ENCODE results near the gene TUBB. TPM values are rescaled to one million over a fixed set of nuclear protein-coding genes. Genes with fewer than 3 reads are reported as not detected.
"Not testable (repeated sequence)": the region's sequence is repeated elsewhere in the genome, so short reads cannot be mapped to it uniquely, and the experiment has no call there.

TUBB gene
- total and polyA plus RNA-seq, 8 donors: 409 to 1,665 (median 1,126) TPM

DNA sequence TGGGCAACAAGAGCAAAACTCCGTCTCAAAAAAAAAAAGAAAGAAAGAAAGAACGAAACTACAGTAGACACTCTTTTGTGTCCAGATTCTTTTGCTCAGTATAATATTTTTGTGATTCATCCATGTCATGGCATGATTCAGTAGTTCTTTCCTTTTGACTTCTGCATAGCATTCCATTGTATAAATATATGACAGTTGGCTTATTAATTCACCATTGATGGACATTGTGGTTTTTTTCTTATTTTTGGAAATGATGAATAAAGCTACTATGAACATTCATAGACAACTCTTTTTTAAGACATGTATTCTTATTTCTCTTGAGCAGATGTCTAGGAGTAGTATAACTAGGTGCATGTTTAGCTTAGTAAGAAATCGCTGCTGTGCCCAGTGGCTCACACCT lies 34.5 kb downstream of the TUBB start:
- TF ChIP-seq, protein P1, sequence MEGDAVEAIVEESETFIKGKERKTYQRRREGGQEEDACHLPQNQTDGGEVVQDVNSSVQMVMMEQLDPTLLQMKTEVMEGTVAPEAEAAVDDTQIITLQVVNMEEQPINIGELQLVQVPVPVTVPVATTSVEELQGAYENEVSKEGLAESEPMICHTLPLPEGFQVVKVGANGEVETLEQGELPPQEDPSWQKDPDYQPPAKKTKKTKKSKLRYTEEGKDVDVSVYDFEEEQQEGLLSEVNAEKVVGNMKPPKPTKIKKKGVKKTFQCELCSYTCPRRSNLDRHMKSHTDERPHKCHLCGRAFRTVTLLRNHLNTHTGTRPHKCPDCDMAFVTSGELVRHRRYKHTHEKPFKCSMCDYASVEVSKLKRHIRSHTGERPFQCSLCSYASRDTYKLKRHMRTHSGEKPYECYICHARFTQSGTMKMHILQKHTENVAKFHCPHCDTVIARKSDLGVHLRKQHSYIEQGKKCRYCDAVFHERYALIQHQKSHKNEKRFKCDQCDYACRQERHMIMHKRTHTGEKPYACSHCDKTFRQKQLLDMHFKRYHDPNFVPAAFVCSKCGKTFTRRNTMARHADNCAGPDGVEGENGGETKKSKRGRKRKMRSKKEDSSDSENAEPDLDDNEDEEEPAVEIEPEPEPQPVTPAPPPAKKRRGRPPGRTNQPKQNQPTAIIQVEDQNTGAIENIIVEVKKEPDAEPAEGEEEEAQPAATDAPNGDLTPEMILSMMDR (IDR thresholded peaks at IDR 0.05): no peak
- H3K36me3 ChIP-seq: no peaks in the 10 kb centered on the region
- DNase-seq (no peak), ATAC-seq (no peak)
- H3K4me3 ChIP-seq: no peak overlapping the region
- no peaks in the 10 kb centered on the region for H3K27me3 ChIP-seq
- peaks cover 7 to 76% of the 10 kb centered on the region in 2 donors for H3K4me1 ChIP-seq
- H3K9me3 ChIP-seq: no peaks in the 10 kb centered on the region
- no peak overlapping the region for H3K27ac ChIP-seq
- intact Hi-C loops (cut with DNase I): no loop called here

DNA sequence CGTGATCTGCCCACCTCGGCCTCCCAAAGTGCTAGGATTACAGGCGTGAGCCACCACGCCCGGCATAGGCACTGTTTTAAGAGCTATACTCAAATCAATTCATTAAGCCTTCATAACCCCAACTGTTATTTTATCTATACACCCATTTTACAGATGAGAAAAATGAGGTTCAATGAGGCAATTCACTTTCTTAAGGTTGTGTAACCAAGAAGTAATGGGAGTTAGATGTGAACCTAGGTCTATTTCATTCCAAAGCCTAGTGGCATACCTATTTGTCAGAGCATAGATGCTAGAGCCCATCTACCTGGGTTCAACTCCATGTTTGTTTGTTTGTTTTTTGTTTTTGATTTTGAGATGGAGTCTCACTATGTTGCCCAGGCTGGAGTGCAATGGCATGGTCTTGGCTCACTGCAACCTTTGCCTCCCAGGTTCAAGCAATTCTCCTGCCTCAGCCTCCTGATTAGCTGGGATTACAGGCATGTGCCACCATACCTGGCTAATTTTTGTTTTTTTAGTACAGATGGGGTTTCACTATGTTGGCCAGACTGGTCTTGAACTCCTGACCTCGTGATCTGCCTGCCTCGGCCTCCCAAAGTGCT lies 36.4 kb downstream of the TUBB start:
- H3K9me3 ChIP-seq; H3K36me3 ChIP-seq; H3K27me3 ChIP-seq; ATAC-seq; H3K27ac ChIP-seq; H3K4me3 ChIP-seq; intact Hi-C loops (cut with DNase I); DNase-seq: not testable (repeated sequence)
- H3K4me1 ChIP-seq: peaks cover 7 to 74% of the 10 kb centered on the region in 2 donors

DNA sequence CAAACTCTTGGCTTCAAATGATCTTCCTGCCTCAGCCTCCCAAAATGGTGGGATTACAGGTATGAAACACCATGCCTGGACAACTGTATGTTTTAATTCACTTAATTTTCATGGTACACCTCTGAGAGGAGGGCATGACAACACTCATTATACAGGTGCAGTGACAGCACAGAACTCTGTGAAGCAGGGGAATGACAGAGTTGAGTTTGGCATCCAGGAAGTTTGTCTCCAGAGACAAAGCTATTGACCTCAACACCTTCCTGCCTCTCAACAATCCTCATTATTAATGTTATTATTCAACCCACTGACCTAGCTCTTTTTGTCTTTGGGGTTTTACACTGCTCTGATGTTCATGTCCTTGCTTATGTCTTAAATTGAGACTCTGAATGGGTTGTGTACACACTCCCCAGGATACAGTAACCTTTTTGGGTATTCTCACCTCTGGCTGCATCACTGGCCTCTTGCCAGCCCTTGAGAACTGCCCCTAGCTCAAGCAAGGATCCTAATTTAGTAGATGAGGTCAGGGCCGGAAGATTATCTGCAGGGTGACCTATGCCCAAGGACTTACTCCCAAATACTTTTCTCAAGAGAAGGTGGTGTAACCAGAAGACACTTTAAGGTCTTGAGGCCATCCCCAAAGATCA lies 37.2 kb downstream of the TUBB start:
- Histone ChIP-seq H3K4me1 (peaks cover 7 to 65% of the 10 kb centered on the region in 2 donors), H3K27me3 (no peaks in the 10 kb centered on the region), H3K36me3 (no peaks in the 10 kb centered on the region), H3K27ac (no peak overlapping the region), H3K4me3 (no peak overlapping the region), H3K9me3 (no peaks in the 10 kb centered on the region)
- TF ChIP-seq, protein P1 (IDR thresholded peaks at IDR 0.05): no peak
- DNase-seq (no peak), ATAC-seq (no peak)
- intact Hi-C loops (cut with DNase I): no loop called here

DNA sequence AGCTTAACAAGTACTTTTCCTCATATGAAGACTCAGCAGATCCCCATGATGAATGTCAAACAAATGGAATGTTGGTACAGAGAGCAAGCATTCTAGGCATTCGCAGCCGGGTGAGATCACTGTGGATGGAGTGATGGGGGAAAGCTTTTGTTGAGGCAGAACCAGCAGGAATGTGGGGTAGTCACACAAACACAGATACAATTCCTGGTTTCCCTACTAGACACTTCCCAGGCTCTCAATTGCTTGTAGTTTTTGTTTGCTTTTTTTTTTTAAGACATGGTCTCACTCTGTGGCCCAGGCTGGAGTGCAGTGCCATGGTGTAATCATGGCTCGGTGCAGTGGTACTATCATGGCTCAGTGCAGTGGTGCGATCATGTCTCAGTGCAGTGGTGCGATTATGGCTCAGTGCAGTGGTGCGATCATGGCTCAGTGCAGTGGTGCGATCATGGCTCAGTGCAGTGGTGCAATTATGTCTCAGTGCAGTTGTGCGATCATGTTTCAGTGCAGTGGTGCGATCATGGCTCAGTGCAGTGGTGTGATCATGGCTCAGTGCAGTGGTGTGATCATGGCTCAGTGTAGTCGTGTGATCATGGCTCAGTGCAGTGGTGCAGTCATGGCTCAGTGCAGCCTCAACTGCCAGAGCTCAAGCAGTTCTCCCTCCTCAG lies 39.6 kb downstream of the TUBB start:
- Histone ChIP-seq H3K36me3 (no peaks in the 10 kb centered on the region), H3K4me3 (no peak overlapping the region), H3K27me3 (no peaks in the 10 kb centered on the region), H3K9me3 (no peaks in the 10 kb centered on the region), H3K4me1 (peaks cover 11 to 68% of the 10 kb centered on the region in 2 donors), H3K27ac (peak overlapping the region; percentile 37 to 82)
- TF ChIP-seq, protein P1 (IDR thresholded peaks at IDR 0.05): no peak
- ATAC-seq (peak; percentile 46), DNase-seq (no peak)
- intact Hi-C loops (cut with DNase I): no loop called here

DNA sequence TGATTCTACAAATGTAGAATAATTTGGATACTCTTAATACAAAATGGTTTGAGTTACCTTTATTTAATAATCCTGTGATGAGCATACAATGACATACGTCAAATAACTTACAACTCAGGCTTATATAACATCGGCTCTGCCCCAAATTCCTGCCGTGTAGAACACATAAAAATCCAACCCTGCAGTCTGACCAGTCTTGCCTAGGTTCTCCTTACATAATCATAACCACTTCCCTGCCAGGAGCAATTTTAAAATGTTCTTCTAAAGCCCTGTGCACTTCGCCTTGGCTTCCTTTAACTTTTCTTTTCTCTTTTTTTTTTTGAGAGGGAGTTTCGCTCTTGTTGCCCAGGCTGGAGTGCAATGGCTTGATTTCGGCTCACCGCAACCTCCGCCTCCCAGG lies 40.4 kb downstream of the TUBB start:
- Histone ChIP-seq H3K36me3 (no peaks in the 10 kb centered on the region), H3K4me1 (peaks cover 11 to 61% of the 10 kb centered on the region in 2 donors), H3K27me3 (no peaks in the 10 kb centered on the region), H3K9me3 (no peaks in the 10 kb centered on the region), H3K4me3 (no peak overlapping the region), H3K27ac (no peak overlapping the region)
- DNase-seq (no peak), ATAC-seq (no peak)
- intact Hi-C loops (cut with DNase I): no loop called here
- TF ChIP-seq, protein P1 (IDR thresholded peaks at IDR 0.05): no peak
